GM12864 (cell line): ENCODE measurements around the gene HINFP.
A peak's percentile ranks its signal among the peaks of the same experiment; 100 is the strongest.

Experiments
- DNase-seq: peaks from one replicate; pipeline ENCODE4 v3.0.0-alpha.2; 2011; ENCODE audit warnings: low read depth
- H3K4me3 ChIP-seq: 2 replicates; pipeline ENCODE4 v1.5.1; 2011; ENCODE audit warnings: mild to moderate bottlenecking, low read depth, low read length, control low read depth
- TF ChIP-seq, protein P1 (sequence below): IDR thresholded peaks from 2 replicates; pipeline ENCODE4 v1.5.1; 2011; ENCODE audit warnings: low read depth, mild to moderate bottlenecking, moderate library complexity, low read length, control low read depth, inconsistent platforms; ENCODE audit errors: missing control alignments

The HINFP gene

DNA sequence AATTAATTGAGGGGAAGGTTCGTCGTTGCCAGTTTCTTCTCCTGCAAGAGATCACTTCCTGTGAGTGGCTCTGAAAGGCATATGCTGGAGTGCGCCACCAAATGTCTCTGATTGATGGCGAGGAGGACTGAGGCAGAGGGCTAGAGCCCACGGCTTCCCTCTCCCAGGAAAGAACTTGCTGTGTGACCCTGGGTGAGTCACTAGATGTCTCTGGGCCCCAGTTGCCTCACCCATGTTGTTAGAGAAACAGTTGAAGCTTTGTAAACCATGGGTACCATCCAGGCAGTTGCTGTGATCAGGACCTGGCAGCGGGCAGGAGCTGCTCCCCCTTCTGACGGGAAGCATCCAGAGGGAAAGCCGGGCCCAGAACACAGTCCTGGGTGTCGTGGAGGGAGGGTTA is 30.7 kb downstream of the HINFP start:
- no peak for DNase-seq
- TF ChIP-seq, protein P1, sequence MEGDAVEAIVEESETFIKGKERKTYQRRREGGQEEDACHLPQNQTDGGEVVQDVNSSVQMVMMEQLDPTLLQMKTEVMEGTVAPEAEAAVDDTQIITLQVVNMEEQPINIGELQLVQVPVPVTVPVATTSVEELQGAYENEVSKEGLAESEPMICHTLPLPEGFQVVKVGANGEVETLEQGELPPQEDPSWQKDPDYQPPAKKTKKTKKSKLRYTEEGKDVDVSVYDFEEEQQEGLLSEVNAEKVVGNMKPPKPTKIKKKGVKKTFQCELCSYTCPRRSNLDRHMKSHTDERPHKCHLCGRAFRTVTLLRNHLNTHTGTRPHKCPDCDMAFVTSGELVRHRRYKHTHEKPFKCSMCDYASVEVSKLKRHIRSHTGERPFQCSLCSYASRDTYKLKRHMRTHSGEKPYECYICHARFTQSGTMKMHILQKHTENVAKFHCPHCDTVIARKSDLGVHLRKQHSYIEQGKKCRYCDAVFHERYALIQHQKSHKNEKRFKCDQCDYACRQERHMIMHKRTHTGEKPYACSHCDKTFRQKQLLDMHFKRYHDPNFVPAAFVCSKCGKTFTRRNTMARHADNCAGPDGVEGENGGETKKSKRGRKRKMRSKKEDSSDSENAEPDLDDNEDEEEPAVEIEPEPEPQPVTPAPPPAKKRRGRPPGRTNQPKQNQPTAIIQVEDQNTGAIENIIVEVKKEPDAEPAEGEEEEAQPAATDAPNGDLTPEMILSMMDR: no peak
- no peak overlapping the region for H3K4me3 ChIP-seq

- no peak overlapping the region for H3K4me3 ChIP-seq
- DNase-seq: no peak
- TF ChIP-seq, protein P1: no peak
These were observed 31.2 kb downstream of the HINFP start for GRCh38 chr11:119152604-119153003.

- TF ChIP-seq, protein P1: peak; percentile 14
- no peak for DNase-seq
- no peak overlapping the region for H3K4me3 ChIP-seq
These were observed 31.9 kb downstream of the HINFP start for GRCh38 chr11:119153049-119153818.

GRCh38 chr11:119154178-119154577 is 32.8 kb downstream of the HINFP start:
- H3K4me3 ChIP-seq: no peak overlapping the region
- no peak for DNase-seq
- TF ChIP-seq, protein P1: no peak

DNA sequence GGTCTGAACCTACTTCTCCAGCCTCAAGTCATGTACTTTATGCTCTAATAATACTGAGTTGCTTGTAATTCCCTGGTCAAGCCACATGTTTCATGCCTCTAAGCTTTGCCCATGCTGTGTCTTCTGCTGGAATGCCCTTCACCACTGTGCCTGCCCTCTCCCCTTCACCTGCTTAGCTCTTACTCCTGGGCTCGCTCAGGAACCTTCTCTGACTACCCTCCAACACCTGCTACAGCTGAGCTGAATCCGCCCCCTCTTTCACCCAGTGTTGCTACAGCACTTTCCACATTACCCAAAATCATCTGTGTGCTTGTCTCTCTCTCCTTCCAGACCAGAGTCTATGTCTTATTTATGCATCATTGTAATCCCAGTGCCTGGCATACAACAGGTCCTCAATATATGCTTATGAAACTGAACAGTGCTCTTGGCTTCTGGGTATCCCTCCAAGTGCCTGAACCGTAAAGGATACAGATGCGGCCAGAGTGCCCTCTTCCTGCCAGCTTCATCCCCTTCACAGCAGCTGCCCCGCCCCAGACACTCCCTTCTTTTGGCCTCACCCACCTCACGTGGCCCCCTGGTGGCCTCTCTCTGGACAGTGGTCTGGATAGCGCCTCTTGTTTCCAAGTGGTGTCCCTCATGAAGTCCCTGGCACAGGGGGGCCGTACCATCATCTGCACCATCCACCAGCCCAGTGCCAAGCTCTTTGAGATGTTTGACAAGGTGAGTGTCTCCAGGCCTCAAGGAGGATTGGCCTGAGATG is 34.5 kb downstream of the HINFP start:
- no peak for DNase-seq
- no peak overlapping the region for H3K4me3 ChIP-seq
- TF ChIP-seq, protein P1: peak; percentile 2

DNA sequence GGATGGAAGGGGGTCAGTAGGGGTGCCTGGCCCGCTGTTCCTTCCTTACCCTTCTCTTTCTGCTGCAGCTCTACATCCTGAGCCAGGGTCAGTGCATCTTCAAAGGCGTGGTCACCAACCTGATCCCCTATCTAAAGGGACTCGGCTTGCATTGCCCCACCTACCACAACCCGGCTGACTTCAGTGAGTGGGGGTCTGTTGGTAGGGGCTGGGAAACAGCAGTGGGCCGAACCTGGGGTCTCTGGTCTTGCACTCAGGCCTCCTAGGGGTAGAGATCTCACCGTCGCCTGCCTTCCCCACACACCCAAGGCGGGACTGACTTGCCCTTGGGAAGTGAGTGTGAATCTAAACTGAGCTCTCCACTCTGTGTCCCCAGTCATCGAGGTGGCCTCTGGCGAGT is 35.1 kb downstream of the HINFP start:
- TF ChIP-seq, protein P1: no peak
- H3K4me3 ChIP-seq: no peak overlapping the region

DNA sequence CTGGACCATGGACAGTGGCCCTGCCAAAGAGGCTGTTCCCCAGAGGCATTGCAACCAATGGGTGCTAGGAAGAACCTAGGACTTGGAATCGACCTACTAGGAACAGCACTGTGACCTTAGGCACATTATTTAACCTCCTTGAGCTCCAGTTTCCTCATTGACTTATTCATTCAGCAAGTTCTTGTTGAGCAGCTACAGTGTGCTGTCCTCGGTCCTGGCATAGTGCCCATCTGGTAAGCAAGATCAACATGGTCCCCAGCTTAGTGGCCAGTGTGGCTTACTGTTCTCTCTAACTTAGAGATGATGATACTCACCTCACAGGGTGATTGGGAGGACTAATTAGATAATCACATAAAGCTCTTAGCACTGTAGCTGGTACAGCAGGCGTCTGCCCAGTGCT is 35.7 kb downstream of the HINFP start:
- TF ChIP-seq, protein P1: no peak
- no peak overlapping the region for H3K4me3 ChIP-seq
- no peak for DNase-seq

More for the DNA sequence above, 35.1 kb downstream of the HINFP start:
- no peak for DNase-seq
